RWPE2 (cell line): ENCODE results near the gene SFSWAP.

ENCODE experiments used
- ATAC-seq: fragments of 200-7000 bp; cut with Tn5 transposase; 3 replicates; pipeline ENCODE4 v1.9.1; 2021; ENCODE audit warnings: low read depth
- DNase-seq: peaks from one replicate; pipeline ENCODE4 v3.0.0-alpha.2; 2020; ENCODE audit warnings: low spot score
- H3K27ac ChIP-seq: fragments of 450-650 bp; 2 replicates; pipeline ENCODE4 v1.5.1; 2017; ENCODE audit warnings: mild to moderate bottlenecking; ENCODE audit not compliant: poor library complexity, severe bottlenecking
- H3K27me3 ChIP-seq: fragments of 250-450 bp; sonication (Bioruptor Pico); 2 replicates; pipeline ENCODE4 v1.5.1; 2021; ENCODE audit warnings: mild to moderate bottlenecking, moderate library complexity; ENCODE audit not compliant: insufficient read depth, poor library complexity, severe bottlenecking
- H3K36me3 ChIP-seq: fragments of 250-450 bp; sonication (Bioruptor Pico); 2 replicates; pipeline ENCODE4 v1.5.1; 2020; ENCODE audit warnings: low read depth, mild to moderate bottlenecking, moderate library complexity
- H3K4me1 ChIP-seq: fragments of 250-450 bp; sonication (Bioruptor Pico); 2 replicates; pipeline ENCODE4 v1.5.1; 2021; ENCODE audit warnings: mild to moderate bottlenecking, moderate library complexity; ENCODE audit not compliant: insufficient read depth, poor library complexity, severe bottlenecking
- H3K4me3 ChIP-seq: fragments of 250-450 bp; sonication (Bioruptor Pico); 2 replicates; pipeline ENCODE4 v1.5.1; 2021; ENCODE audit warnings: mild to moderate bottlenecking, moderate library complexity; ENCODE audit not compliant: severe bottlenecking
- H3K9me3 ChIP-seq: fragments of 250-450 bp; sonication (Bioruptor Pico); 2 replicates; pipeline ENCODE4 v1.5.1; 2021; ENCODE audit warnings: mild to moderate bottlenecking, moderate library complexity; ENCODE audit not compliant: severe bottlenecking
- CTCF ChIP-seq: fragments of 450-650 bp; IDR thresholded peaks from one replicate; pipeline ENCODE4 v1.5.1; 2017; ENCODE audit warnings: mild to moderate bottlenecking, moderate library complexity; ENCODE audit not compliant: poor library complexity, severe bottlenecking

SFSWAP gene

DNA sequence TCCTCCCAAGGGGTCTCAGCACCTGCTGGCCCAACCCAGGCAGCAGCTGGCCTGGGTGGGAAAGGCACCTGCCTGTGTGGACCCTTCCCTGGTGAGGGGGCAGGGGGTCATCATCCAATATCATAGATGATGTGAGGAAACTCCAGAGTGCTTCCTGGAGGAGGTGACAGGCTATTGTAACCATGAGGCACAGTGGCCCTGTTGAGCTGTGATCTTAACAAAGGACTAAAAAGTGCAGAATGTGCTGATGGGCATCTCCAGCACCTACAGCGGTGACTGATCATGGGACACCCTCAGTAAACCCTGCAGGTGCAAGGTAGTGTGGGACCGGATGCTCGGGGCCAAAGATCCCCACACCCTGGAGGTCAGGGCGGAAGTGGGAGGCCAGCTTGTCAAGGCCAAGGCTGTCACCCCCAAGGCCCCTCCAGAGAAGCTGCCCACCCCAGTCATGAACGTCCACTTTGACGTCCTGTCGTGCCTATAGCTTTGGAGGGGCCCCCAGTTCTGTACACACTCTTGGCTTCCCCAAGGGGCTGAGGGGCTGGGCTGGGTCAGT lies 124.8 kb downstream of the SFSWAP start:
- no peak overlapping the region for H3K4me3 ChIP-seq
- peaks cover 7% of the 10 kb centered on the region for H3K27me3 ChIP-seq
- no peaks in the 10 kb centered on the region for H3K4me1 ChIP-seq
- no peaks in the 10 kb centered on the region for H3K36me3 ChIP-seq
- H3K27ac ChIP-seq: no peak overlapping the region
- ATAC-seq: no peak
- DNase-seq: no peak
- TF ChIP-seq CTCF: no peak
- H3K9me3 ChIP-seq: no peaks in the 10 kb centered on the region

DNA sequence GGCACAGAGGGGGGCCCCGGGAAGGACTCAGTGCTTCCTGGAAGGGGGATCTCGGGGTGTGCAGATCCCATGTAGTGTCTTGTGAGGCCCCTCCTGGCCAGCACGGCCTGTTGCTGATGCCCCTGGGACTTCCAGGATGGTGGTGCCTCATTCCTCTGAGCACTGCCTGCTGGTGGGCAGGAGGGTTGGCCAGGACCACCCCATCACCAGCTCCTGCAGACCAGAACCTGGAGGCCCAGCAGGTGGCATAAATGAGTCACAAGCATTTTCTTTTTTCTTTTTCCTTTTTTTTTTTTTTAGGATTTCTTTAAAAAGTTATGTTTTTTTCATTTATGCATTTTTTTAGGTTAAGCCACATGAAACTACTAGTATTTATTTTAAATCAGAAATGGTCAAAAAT lies 125.3 kb downstream of the SFSWAP start:
- TF ChIP-seq CTCF: peak; percentile 60
- ATAC-seq (no peak), DNase-seq (no peak)
- Histone ChIP-seq H3K4me3 (no peak overlapping the region), H3K36me3 (no peaks in the 10 kb centered on the region), H3K9me3 (no peaks in the 10 kb centered on the region), H3K27me3 (peaks cover 2% of the 10 kb centered on the region), H3K27ac (no peak overlapping the region), H3K4me1 (no peaks in the 10 kb centered on the region)

- H3K4me1 ChIP-seq: no peaks in the 10 kb centered on the region
Measured at GRCh38 chr12:131836714-131837397, 126.0 kb downstream of the SFSWAP start.

GRCh38 chr12:131840643-131841416 lies 129.9 kb downstream of the SFSWAP start:
- no peak for ATAC-seq
- Histone ChIP-seq H3K27ac (no peak overlapping the region), H3K9me3 (no peaks in the 10 kb centered on the region), H3K36me3 (peaks cover 9% of the 10 kb centered on the region; the same call in 1 of the 2 replicates), H3K4me3 (no peak overlapping the region), H3K4me1 (no peaks in the 10 kb centered on the region), H3K27me3 (no peaks in the 10 kb centered on the region)
- no peak for TF ChIP-seq CTCF
- DNase-seq: no peak

More at GRCh38 chr12:131836714-131837397, 126.0 kb downstream of the SFSWAP start:
- H3K36me3 ChIP-seq: no peaks in the 10 kb centered on the region
- no peak overlapping the region for H3K4me3 ChIP-seq
- DNase-seq: no peak
- H3K27ac ChIP-seq: no peak overlapping the region
- no peak for TF ChIP-seq CTCF
- ATAC-seq: no peak
- H3K9me3 ChIP-seq: no peaks in the 10 kb centered on the region
- H3K27me3 ChIP-seq: no peaks in the 10 kb centered on the region
